GM12892 (cell line): ENCODE results near the gene KAT7.

Source experiments
- POLR2A ChIP-seq: IDR thresholded peaks from 2 replicates; pipeline ENCODE4 v1.6.1; 2011; ENCODE audit warnings: low read depth, low read length, control low read depth
- TAF1 ChIP-seq: IDR thresholded peaks from 2 replicates; pipeline ENCODE4 v1.6.1; 2011; ENCODE audit warnings: low read depth, mild to moderate bottlenecking, control low read depth, low read length, borderline replicate concordance

GRCh38 chr17:49795372-49795771 is 6.9 kb downstream of the KAT7 start:
- TF ChIP-seq POLR2A: no peak
- no peak for TF ChIP-seq TAF1
